Measurements from ENCODE around the gene MRPL24. TPM values are rescaled to one million over a fixed set of nuclear protein-coding genes. Genes with fewer than 3 reads are reported as not detected.

MRPL24 gene
- total and polyA plus RNA-seq, 2 of the 13 experiments (the other 11 are each of a cell fraction or from before 2014, with no cell fraction given): 38.1 to 42.9 TPM

GRCh38 chr1:156725683-156726280 is 15.1 kb downstream of the MRPL24 start (continued):
- TF ChIP-seq CREBL2 (CRISPR knock-in tag; IDR thresholded peaks at IDR 0.05; ENCODE audit: borderline replicate concordance) (no peak), KDM6A (CRISPR knock-in tag; IDR thresholded peaks at IDR 0.05; ENCODE audit: low read depth) (no peak), ZNF777 (CRISPR knock-in tag; IDR thresholded peaks at IDR 0.05) (no peak), HOXD1 (CRISPR knock-in tag; IDR thresholded peaks at IDR 0.05) (no peak), XRCC5 (optimal IDR thresholded peaks at IDR 0.05; ENCODE audit: low read length) (peak; percentile 80), ZNF652 (CRISPR knock-in tag; IDR thresholded peaks at IDR 0.05; ENCODE audit: borderline replicate concordance, low read depth) (no peak), ZNF121 (CRISPR knock-in tag; IDR thresholded peaks at IDR 0.05) (no peak), THYN1 (CRISPR knock-in tag; IDR thresholded peaks at IDR 0.05; ENCODE audit: borderline replicate concordance, low read depth) (no peak), FOXC1 (CRISPR knock-in tag; IDR thresholded peaks at IDR 0.05; ENCODE audit: borderline replicate concordance) (0 out of 2 replicates have a peak, but pooled peaks have one; percentile 24), ZNF800 (CRISPR knock-in tag; IDR thresholded peaks at IDR 0.05) (no peak), ZMAT3 (CRISPR knock-in tag; conservative IDR thresholded peaks at IDR 0.05) (no peak), ZFYVE20 (CRISPR knock-in tag; IDR thresholded peaks at IDR 0.05; ENCODE audit: borderline replicate concordance, low read depth) (no peak), TOPORS (CRISPR knock-in tag; IDR thresholded peaks at IDR 0.05) (no peak), ATF1 (CRISPR knock-in tag; IDR thresholded peaks at IDR 0.05) (no peak), NPAS2 (CRISPR knock-in tag; IDR thresholded peaks at IDR 0.05; ENCODE audit: borderline replicate concordance) (no peak), JUNB (CRISPR knock-in tag; IDR thresholded peaks at IDR 0.05; ENCODE audit: borderline replicate concordance) (no peak), PCBP2 (optimal IDR thresholded peaks at IDR 0.05; ENCODE audit: low read depth, low read length, poor library complexity, severe bottlenecking) (no peak), TEF (CRISPR knock-in tag; IDR thresholded peaks at IDR 0.05) (no peak), IRX3 (CRISPR knock-in tag; IDR thresholded peaks at IDR 0.05; ENCODE audit: borderline replicate concordance, low read depth) (no peak), ZNF136 (CRISPR knock-in tag; IDR thresholded peaks at IDR 0.05; ENCODE audit: low read depth) (no peak), SP2 (CRISPR knock-in tag; IDR thresholded peaks at IDR 0.05) (peak; percentile 38; the same call in 1 of the 2 replicates), RARG (CRISPR knock-in tag; IDR thresholded peaks at IDR 0.05; ENCODE audit: low read depth) (no peak), ZNF549 (CRISPR knock-in tag; IDR thresholded peaks at IDR 0.05) (no peak), ZNF468 (CRISPR knock-in tag; IDR thresholded peaks at IDR 0.05) (no peak), CBX2 (IDR thresholded peaks at IDR 0.05; ENCODE audit: low read depth, low read length) (no peak), CBX2 (CRISPR knock-in tag; IDR thresholded peaks at IDR 0.05; ENCODE audit: low read depth) (no peak), ZNF205 (CRISPR knock-in tag; IDR thresholded peaks at IDR 0.05) (no peak), ZNF768 (CRISPR knock-in tag; IDR thresholded peaks at IDR 0.05) (peak; percentile 68)
- TF ChIP-seq, protein P1, sequence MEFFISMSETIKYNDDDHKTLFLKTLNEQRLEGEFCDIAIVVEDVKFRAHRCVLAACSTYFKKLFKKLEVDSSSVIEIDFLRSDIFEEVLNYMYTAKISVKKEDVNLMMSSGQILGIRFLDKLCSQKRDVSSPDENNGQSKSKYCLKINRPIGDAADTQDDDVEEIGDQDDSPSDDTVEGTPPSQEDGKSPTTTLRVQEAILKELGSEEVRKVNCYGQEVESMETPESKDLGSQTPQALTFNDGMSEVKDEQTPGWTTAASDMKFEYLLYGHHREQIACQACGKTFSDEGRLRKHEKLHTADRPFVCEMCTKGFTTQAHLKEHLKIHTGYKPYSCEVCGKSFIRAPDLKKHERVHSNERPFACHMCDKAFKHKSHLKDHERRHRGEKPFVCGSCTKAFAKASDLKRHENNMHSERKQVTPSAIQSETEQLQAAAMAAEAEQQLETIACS (CRISPR knock-in tag; IDR thresholded peaks at IDR 0.05): no peak

Measured in HepG2 (cell line).